Panc1 (cell line): ENCODE measurements around the gene BLOC1S3.

ENCODE experiments used
- CTCF ChIP-seq: fragments of 450-650 bp; IDR thresholded peaks from 2 replicates; pipeline ENCODE4 v1.5.1; 2017; ENCODE audit warnings: mild to moderate bottlenecking
- POLR2AphosphoS5 ChIP-seq: IDR thresholded peaks from 2 replicates; pipeline ENCODE4 v1.6.1; 2012; ENCODE audit warnings: mild to moderate bottlenecking, low read depth, low read length, moderate library complexity
- SIN3A ChIP-seq: IDR thresholded peaks from 2 replicates; pipeline ENCODE4 v1.6.1; 2012; ENCODE audit warnings: low read depth, mild to moderate bottlenecking, low read length, moderate library complexity, borderline replicate concordance; ENCODE audit not compliant: insufficient read depth
- TF ChIP-seq, protein P1 (sequence below), 2 experiments: IDR thresholded peaks; 2 replicates each; pipeline ENCODE4 v1.6.1; 2011 to 2012; ENCODE audit warnings: low read depth in 2 of 2, control low read depth in 1 of 2, low read length in 1 of 2, mild to moderate bottlenecking in 1 of 2, moderate library complexity in 1 of 2; ENCODE audit not compliant: insufficient read depth in 1 of 2

- TF ChIP-seq CTCF (no peak), POLR2AphosphoS5 (no peak), SIN3A (no peak)
- TF ChIP-seq, protein P1, sequence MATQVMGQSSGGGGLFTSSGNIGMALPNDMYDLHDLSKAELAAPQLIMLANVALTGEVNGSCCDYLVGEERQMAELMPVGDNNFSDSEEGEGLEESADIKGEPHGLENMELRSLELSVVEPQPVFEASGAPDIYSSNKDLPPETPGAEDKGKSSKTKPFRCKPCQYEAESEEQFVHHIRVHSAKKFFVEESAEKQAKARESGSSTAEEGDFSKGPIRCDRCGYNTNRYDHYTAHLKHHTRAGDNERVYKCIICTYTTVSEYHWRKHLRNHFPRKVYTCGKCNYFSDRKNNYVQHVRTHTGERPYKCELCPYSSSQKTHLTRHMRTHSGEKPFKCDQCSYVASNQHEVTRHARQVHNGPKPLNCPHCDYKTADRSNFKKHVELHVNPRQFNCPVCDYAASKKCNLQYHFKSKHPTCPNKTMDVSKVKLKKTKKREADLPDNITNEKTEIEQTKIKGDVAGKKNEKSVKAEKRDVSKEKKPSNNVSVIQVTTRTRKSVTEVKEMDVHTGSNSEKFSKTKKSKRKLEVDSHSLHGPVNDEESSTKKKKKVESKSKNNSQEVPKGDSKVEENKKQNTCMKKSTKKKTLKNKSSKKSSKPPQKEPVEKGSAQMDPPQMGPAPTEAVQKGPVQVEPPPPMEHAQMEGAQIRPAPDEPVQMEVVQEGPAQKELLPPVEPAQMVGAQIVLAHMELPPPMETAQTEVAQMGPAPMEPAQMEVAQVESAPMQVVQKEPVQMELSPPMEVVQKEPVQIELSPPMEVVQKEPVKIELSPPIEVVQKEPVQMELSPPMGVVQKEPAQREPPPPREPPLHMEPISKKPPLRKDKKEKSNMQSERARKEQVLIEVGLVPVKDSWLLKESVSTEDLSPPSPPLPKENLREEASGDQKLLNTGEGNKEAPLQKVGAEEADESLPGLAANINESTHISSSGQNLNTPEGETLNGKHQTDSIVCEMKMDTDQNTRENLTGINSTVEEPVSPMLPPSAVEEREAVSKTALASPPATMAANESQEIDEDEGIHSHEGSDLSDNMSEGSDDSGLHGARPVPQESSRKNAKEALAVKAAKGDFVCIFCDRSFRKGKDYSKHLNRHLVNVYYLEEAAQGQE (IDR thresholded peaks at IDR 0.05; ENCODE audit: insufficient read depth in 1 of 2, low read depth in 2 of 2, low read length in 1 of 2), result no peak
These were observed 27.3 kb upstream of the BLOC1S3 start for GRCh38 chr19:45151320-45151719.
